ENCODE measurements around the gene SEC14L2.
A peak's percentile ranks its signal among the peaks of the same experiment; 100 is the strongest.

SEC14L2 gene

DNA sequence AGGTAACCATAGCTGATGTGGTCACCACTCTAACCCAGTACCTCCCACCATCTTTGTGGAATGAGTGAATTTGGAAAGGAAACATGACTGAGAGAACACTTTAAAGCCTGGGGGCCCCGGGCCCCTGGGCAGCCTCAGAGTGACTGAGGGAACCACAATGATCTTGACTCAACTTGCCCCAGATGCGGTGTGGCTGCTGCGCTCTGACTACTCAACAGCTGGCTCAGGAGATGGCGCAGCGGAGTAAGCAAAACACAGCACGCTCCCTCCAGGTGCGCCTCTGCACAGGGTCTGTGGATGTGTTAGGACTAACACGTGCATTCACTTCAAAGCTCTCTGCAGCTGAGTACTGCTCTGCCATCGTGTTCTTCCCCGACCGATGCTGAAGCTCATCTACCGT, 15.6 kb upstream of the SEC14L2 start:
- Histone ChIP-seq H3K4me1 (ENCODE audit: insufficient read depth, low read length) (peaks cover 2% of the 10 kb centered on the region; the same call in 1 of the 2 replicates), H3K27ac (ENCODE audit: low read length) (no peak overlapping the region), H3K4me3 (ENCODE audit: low read length) (no peak overlapping the region), H3K36me3 (ENCODE audit: insufficient read depth, low read depth, low read length) (peaks cover 27% of the 10 kb centered on the region), H3K27me3 (ENCODE audit: insufficient read depth, low read length) (no peaks in the 10 kb centered on the region), H3K9me3 (ENCODE audit: insufficient read depth, low read depth, low read length) (no peaks in the 10 kb centered on the region), H3K9ac (ENCODE audit: low read depth, low read length) (no peak overlapping the region)

DNA sequence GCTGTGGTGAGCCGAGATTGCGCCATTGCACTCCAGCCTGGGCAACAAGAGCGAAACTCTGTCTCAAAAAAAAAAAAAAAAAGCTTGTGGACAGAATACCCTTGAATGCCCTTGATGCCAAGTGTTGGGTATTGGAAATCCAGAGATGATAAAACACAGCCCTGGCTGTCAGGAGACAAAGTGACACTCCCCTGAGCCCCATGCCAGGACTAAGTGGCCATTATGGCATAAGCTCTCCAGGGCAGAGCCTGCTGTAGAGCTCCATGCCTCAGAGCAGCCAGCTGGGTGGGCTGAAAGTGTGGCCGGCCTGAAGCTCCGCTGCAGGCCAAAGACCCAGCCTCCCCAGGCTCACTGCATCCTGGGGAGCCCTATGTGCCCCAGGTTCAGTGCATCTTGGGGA, 14.5 kb upstream of the SEC14L2 start:
- Histone ChIP-seq H3K27ac (ENCODE audit: low read length) (no peak overlapping the region), H3K4me1 (ENCODE audit: insufficient read depth, low read length) (peaks cover 5% of the 10 kb centered on the region; the same call in 1 of the 2 replicates)

DNA sequence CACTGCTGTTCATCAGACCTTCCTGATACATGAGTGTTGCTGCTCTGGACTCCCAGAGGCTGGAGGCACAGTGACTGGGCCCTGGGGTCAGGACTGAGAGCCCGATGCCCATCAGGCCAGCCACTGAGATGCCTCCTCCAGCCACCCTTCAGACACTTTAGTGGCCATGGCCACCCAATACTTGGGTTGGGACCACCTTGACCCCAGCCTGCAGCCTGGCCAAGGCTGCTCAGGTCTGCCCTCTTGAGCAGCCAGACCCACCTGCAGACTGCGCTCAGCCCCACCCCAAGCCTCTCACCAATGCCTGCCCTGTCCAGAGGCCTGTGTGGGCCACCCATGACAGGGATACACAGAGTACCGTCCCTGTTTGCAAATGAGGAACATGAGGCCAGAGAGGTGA, 13.8 kb upstream of the SEC14L2 start:
- peaks cover 5% of the 10 kb centered on the region; the same call in 1 of the 2 replicates for H3K4me1 ChIP-seq (ENCODE audit: insufficient read depth, low read length)
- H3K36me3 ChIP-seq (ENCODE audit: insufficient read depth, low read depth, low read length), result peaks cover 22% of the 10 kb centered on the region

More for the DNA sequence above, 14.5 kb upstream of the SEC14L2 start:
- H3K4me3 ChIP-seq (ENCODE audit: low read length), result no peak overlapping the region
- H3K36me3 ChIP-seq (ENCODE audit: insufficient read depth, low read depth, low read length), result peaks cover 25% of the 10 kb centered on the region
- no peaks in the 10 kb centered on the region for H3K9me3 ChIP-seq (ENCODE audit: insufficient read depth, low read depth, low read length)
- H3K27me3 ChIP-seq (ENCODE audit: insufficient read depth, low read length), result no peaks in the 10 kb centered on the region
- H3K9ac ChIP-seq (ENCODE audit: low read depth, low read length), result no peak overlapping the region

DNA sequence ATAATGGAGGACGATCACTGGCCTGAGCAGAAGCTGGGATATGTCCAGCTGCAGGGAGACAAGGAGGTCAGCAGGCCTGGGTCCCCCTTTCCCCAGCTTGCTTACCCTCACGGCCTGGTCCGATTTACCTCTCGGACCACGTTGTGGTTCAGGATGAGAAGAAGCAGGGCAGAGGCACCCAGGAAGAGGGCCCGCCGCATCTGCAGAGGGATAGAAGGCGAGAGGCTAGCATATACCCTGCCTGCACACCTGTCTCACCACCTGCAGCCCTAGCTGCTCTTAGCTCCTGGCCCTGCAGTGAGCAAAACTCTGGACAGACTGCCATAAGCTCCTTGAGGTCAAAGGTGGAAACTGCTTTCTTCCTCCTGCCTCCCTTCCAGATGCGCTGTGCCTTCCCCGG, 10.9 kb upstream of the SEC14L2 start:
- H3K27me3 ChIP-seq (ENCODE audit: insufficient read depth, low read length), result no peaks in the 10 kb centered on the region
- H3K4me1 ChIP-seq (ENCODE audit: insufficient read depth, low read length), result peaks cover 5% of the 10 kb centered on the region; the same call in 1 of the 2 replicates
- peak overlapping the region; percentile 72; the same call in 1 of the 2 replicates for H3K4me3 ChIP-seq (ENCODE audit: low read length)
- H3K27ac ChIP-seq (ENCODE audit: low read length), result no peak overlapping the region
- H3K9ac ChIP-seq (ENCODE audit: low read depth, low read length), result no peak overlapping the region
- peaks cover 14% of the 10 kb centered on the region for H3K36me3 ChIP-seq (ENCODE audit: insufficient read depth, low read depth, low read length)
- H3K9me3 ChIP-seq (ENCODE audit: insufficient read depth, low read depth, low read length), result peaks cover 5% of the 10 kb centered on the region

More for the DNA sequence above, 13.8 kb upstream of the SEC14L2 start:
- no peak overlapping the region for H3K9ac ChIP-seq (ENCODE audit: low read depth, low read length)
- no peak overlapping the region for H3K27ac ChIP-seq (ENCODE audit: low read length)
- no peaks in the 10 kb centered on the region for H3K27me3 ChIP-seq (ENCODE audit: insufficient read depth, low read length)
- no peak overlapping the region for H3K4me3 ChIP-seq (ENCODE audit: low read length)
- H3K9me3 ChIP-seq (ENCODE audit: insufficient read depth, low read depth, low read length), result no peaks in the 10 kb centered on the region

DNA sequence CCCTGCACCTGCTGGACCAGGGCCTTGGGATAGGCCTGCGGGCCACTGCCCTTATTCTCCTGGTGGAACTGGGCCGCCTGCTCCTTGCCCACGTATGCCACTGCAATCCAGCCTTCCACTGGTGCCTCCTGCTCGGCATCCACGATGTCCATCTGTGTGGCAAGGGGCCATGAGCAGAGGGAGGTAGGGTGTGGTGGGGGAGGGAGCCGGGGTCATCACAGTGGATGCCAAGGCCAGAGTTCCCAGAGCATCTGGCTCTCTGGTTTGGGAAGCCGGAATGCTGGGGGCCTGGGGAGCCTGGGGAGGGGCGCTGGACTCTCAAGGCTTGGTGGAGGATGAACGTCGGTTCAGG, 10.2 kb upstream of the SEC14L2 start:
- H3K36me3 ChIP-seq (ENCODE audit: insufficient read depth, low read depth, low read length), result peaks cover 10% of the 10 kb centered on the region
- peak overlapping the region; percentile 70; the same call in 1 of the 2 replicates for H3K9ac ChIP-seq (ENCODE audit: low read depth, low read length)
- peak overlapping the region; percentile 72 for H3K4me3 ChIP-seq (ENCODE audit: low read length)
- H3K4me1 ChIP-seq (ENCODE audit: insufficient read depth, low read length), result peaks cover 5% of the 10 kb centered on the region; the same call in 1 of the 2 replicates
- H3K27ac ChIP-seq (ENCODE audit: low read length), result no peak overlapping the region
- H3K27me3 ChIP-seq (ENCODE audit: insufficient read depth, low read length), result no peaks in the 10 kb centered on the region
- peaks cover 6% of the 10 kb centered on the region for H3K9me3 ChIP-seq (ENCODE audit: insufficient read depth, low read depth, low read length)

DNA sequence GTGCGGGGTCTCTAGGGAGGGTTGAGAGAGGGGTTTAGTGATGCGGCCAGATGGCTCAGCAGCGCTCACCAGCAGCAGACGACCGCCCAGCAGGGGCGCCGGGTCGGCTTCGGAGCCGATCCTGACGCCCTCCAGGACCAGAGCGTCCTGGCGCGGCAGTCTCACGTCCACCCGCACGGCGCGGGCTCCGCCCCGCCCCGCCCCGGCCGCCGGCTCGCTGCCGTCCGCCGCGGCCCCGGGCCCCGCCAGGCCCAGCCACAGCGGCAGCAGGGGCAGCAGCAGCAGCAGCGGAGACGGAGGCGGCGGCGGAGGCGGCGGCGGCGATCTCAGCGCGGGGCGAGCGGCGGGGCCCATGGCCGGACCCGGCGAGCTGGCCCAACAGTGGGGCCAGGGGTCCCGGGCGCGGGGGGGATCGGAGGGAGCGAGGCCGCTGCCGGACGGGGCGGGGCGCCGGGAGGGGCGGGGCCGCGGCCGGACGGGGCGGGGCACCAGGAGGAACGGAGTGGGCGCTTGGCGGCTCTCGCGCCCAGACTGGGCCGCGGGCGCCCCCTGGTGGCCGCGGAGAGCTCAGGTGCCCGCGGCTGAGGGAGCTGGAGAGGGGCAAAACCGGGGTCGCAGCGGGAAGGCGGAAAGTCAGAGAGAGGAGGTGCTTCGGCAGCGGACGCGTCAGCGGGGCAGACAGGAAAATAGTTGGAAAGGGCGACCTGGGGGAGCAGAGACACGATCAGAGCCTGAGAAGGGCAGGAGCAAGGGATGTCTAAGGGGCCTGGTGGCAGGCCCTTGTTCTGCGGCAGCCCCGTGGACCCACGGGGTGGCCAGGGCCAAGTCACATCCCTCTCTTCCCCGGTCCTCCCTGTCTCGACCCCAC, 9.6 kb upstream of the SEC14L2 start, which contains the start of gene RNF215:
Gene RNF215 (minus strand): TSS at position 452 of the 868 bp plus-strand sequence. CDS start 98 bp downstream, at position 354.
- H3K4me1 ChIP-seq (ENCODE audit: insufficient read depth, low read length), result peaks cover 5% of the 10 kb centered on the region; the same call in 1 of the 2 replicates
- H3K9ac ChIP-seq (ENCODE audit: low read depth, low read length), result peak within 1 kb of the TSS; percentile 70; the same call in 1 of the 2 replicates
- H3K9me3 ChIP-seq (ENCODE audit: insufficient read depth, low read depth, low read length), result peaks cover 6% of the 10 kb centered on the region
- no peak within 1 kb of the TSS for H3K27ac ChIP-seq (ENCODE audit: low read length)
- H3K4me3 ChIP-seq (ENCODE audit: low read length), result peak within 1 kb of the TSS; percentile 72
- H3K36me3 ChIP-seq (ENCODE audit: insufficient read depth, low read depth, low read length), result peaks cover 6% of the 10 kb centered on the region; the same call in 1 of the 2 replicates
- H3K27me3 ChIP-seq (ENCODE audit: insufficient read depth, low read length), result no peaks in the 10 kb centered on the region

DNA sequence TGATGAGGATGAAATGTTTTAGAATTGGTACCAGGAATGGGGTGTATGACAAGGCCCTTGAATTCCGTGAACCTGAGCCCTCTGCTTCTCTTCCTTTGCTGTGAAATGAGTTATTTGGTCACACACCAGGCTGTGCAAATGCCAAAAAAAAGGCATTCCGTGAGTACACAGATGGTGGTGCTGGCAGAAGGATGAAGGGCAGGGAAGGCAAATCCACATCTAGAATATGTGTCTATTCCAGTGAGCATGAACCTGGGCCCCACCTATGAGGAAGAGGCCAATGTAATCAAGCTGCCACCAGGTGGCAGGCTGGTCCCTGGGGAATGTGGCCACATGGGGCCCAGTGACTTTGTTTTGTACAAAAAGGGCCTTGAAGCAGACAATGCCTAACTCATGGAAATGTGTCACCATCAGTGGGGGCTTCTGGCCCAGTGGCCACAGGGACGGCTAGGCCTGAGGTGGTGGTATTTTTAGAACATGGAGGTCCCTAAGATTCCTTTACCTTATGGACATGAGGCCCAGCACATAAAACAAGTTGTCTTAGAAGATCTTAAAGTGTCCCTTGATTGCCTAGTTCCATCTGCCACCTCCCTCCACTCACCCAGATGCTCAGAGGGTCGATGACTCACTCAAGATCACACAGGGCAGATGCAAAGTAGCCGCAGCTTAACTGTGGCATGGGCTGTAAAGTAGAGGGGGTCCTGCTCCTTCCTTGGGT, 5.7 kb upstream of the SEC14L2 start:
- peaks cover 10% of the 10 kb centered on the region for H3K27me3 ChIP-seq (ENCODE audit: insufficient read depth, low read length)
- no peak overlapping the region for H3K27ac ChIP-seq (ENCODE audit: low read length)
- H3K36me3 ChIP-seq (ENCODE audit: insufficient read depth, low read depth, low read length), result no peaks in the 10 kb centered on the region
- peak overlapping the region; percentile 22; the same call in 1 of the 2 replicates for H3K9ac ChIP-seq (ENCODE audit: low read depth, low read length)
- peaks cover 6% of the 10 kb centered on the region for H3K9me3 ChIP-seq (ENCODE audit: insufficient read depth, low read depth, low read length)
- peaks cover 8% of the 10 kb centered on the region; the same call in 1 of the 2 replicates for H3K4me1 ChIP-seq (ENCODE audit: insufficient read depth, low read length)
- no peak overlapping the region for H3K4me3 ChIP-seq (ENCODE audit: low read length)

DNA sequence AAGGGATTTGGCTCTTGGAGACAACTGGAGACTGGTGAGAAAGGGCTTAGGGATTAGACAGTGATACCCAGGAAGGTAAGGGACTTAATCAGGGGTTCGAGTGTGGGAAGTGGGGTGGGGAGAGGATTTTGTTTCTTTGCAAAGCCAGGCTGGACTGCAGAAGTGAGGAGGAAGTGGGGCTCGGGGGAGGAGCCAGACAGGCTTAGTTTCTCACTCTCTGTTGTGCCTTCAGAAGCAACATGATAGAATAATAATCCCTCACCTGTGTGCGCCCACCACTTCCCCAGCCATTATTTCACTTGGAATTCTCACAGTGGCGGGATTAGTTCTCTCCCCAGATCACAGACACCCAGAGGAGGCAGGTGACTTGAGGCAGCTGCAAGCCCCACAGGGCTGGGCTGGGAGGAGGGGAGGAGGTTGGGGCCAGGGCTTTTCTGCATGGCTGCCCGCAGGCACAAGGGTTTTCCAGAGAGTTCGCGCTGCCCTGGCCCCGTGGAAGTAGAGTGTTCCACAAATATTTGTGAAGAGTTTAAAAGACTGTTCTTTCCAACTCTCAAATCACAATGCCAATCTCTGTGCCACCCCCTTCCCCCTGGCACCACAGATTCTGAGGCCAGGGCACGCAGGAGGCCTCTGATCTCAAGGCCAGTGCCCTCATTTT, 4.0 kb upstream of the SEC14L2 start:
- H3K9me3 ChIP-seq (ENCODE audit: insufficient read depth, low read depth, low read length), result peaks cover 6% of the 10 kb centered on the region
- no peak overlapping the region for H3K9ac ChIP-seq (ENCODE audit: low read depth, low read length)
- no peak overlapping the region for H3K27ac ChIP-seq (ENCODE audit: low read length)
- H3K4me1 ChIP-seq (ENCODE audit: insufficient read depth, low read length), result peaks cover 8% of the 10 kb centered on the region
- H3K36me3 ChIP-seq (ENCODE audit: insufficient read depth, low read depth, low read length), result no peaks in the 10 kb centered on the region
- H3K27me3 ChIP-seq (ENCODE audit: insufficient read depth, low read length), result peaks cover 27% of the 10 kb centered on the region
- no peak overlapping the region for H3K4me3 ChIP-seq (ENCODE audit: low read length)

DNA sequence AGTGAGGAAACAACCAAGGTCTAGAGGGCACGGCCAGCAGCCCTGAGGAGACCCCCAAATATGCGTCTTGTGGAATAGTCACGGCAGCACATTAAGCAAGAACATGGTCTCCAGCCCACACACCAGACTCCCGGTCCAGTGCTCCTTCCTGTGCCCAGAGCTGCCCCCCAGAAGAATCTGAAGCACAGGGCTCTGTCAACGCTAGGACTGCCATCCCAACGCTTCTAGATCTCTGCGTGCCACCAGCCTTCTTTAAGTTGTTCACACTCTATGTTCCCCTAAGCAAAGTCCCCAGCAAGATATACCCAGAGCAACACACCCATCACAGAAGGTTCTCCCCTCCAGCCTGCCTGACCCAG, 3.5 kb upstream of the SEC14L2 start:
- Histone ChIP-seq H3K9me3 (ENCODE audit: insufficient read depth, low read depth, low read length) (peaks cover 6% of the 10 kb centered on the region), H3K4me1 (ENCODE audit: insufficient read depth, low read length) (peaks cover 8% of the 10 kb centered on the region), H3K9ac (ENCODE audit: low read depth, low read length) (no peak overlapping the region), H3K36me3 (ENCODE audit: insufficient read depth, low read depth, low read length) (no peaks in the 10 kb centered on the region), H3K27ac (ENCODE audit: low read length) (no peak overlapping the region), H3K27me3 (ENCODE audit: insufficient read depth, low read length) (peaks cover 32% of the 10 kb centered on the region), H3K4me3 (ENCODE audit: low read length) (no peak overlapping the region)

DNA sequence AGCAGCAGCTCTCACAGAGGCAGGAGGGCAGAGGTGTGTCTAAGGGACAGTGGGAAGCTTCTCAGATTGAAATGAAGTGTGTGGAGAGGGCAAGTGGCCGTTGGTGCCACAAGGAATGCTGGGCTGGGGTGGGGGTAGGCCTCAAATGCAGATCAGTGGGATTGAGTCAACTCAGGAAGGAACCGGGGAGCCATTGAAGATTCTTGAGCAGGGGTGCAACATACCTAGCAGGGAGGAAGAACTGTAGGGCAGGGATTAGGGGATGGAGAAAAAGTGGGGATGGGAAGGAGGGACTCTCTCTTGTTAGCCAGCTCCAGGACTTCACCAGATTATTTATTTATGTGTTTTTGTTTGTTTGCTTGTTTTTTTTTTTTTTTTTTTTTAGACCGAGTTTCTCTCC, 2.9 kb upstream of the SEC14L2 start:
- Histone ChIP-seq H3K27ac (ENCODE audit: low read length) (no peak overlapping the region), H3K4me1 (ENCODE audit: insufficient read depth, low read length) (peaks cover 8% of the 10 kb centered on the region), H3K9me3 (ENCODE audit: insufficient read depth, low read depth, low read length) (peaks cover 6% of the 10 kb centered on the region), H3K4me3 (ENCODE audit: low read length) (no peak overlapping the region), H3K9ac (ENCODE audit: low read depth, low read length) (no peak overlapping the region), H3K36me3 (ENCODE audit: insufficient read depth, low read depth, low read length) (no peaks in the 10 kb centered on the region), H3K27me3 (ENCODE audit: insufficient read depth, low read length) (peaks cover 38% of the 10 kb centered on the region)

Data from iPS-20b (cell line).